ENCODE data around the gene DCXR. TPM values are rescaled to one million over a fixed set of nuclear protein-coding genes. Genes with fewer than 3 reads are reported as not detected.
A peak's percentile ranks its signal among the peaks of the same experiment; 100 is the strongest.

The DCXR gene
- total and polyA plus RNA-seq, 2 of the 13 experiments (the other 11 are each of a cell fraction or from before 2014, with no cell fraction given): 287 to 311 TPM

GRCh38 chr17:82051776-82052637, 14.5 kb upstream of the DCXR start, which contains the start of the genes GPS1 and RFNG (continued):
- TF ChIP-seq ZNF562 (CRISPR knock-in tag; IDR thresholded peaks at IDR 0.05; ENCODE audit: borderline replicate concordance) (no peak), TAF1 (CRISPR knock-in tag; IDR thresholded peaks at IDR 0.05) (peak; percentile 51; the same call in 1 of the 2 replicates), GTF3A (CRISPR knock-in tag; conservative IDR thresholded peaks at IDR 0.05) (no peak), POLR2G (IDR thresholded peaks at IDR 0.05; ENCODE audit: low read depth, low read length) (peak; percentile 29; the same call in 1 of the 2 replicates), SMYD3 (CRISPR knock-in tag; IDR thresholded peaks at IDR 0.05) (no peak), CCDC6 (CRISPR knock-in tag; IDR thresholded peaks at IDR 0.05) (no peak), ZNF275 (CRISPR knock-in tag; IDR thresholded peaks at IDR 0.05; ENCODE audit: borderline replicate concordance) (no peak), HNRNPK (IDR thresholded peaks at IDR 0.05; ENCODE audit: low read depth, low read length, poor library complexity, severe bottlenecking) (no peak), HOXA3 (CRISPR knock-in tag; IDR thresholded peaks at IDR 0.05) (peak; percentile 60; the same call in 1 of the 2 replicates), ZNF501 (CRISPR knock-in tag; IDR thresholded peaks at IDR 0.05) (no peak), ZNF382 (CRISPR knock-in tag; IDR thresholded peaks at IDR 0.05; ENCODE audit: borderline replicate concordance) (no peak), GATAD1 (CRISPR knock-in tag; IDR thresholded peaks at IDR 0.05) (peak; percentile 92), FIP1L1 (IDR thresholded peaks at IDR 0.05; ENCODE audit: borderline replicate concordance, insufficient read depth, low read depth, low read length) (no peak), ZNF597 (CRISPR knock-in tag; IDR thresholded peaks at IDR 0.05) (no peak), ZBTB37 (CRISPR knock-in tag; IDR thresholded peaks at IDR 0.05) (no peak), RXRA (CRISPR knock-in tag; IDR thresholded peaks at IDR 0.05) (0 out of 2 replicates have a peak, but pooled peaks have one; percentile 20), E2F5 (CRISPR knock-in tag; conservative IDR thresholded peaks at IDR 0.05) (no peak), ZNF350 (CRISPR knock-in tag; IDR thresholded peaks at IDR 0.05; ENCODE audit: borderline replicate concordance, low read depth) (no peak), NFKB2 (CRISPR knock-in tag; IDR thresholded peaks at IDR 0.05; ENCODE audit: borderline replicate concordance) (0 out of 2 replicates have a peak, but pooled peaks have one; percentile 2), ZNF124 (CRISPR knock-in tag; IDR thresholded peaks at IDR 0.05) (no peak), ZNF691 (CRISPR knock-in tag; IDR thresholded peaks at IDR 0.05; ENCODE audit: borderline replicate concordance, low read depth) (peak; percentile 22; the same call in 1 of the 2 replicates)
